K562 (cell line): ENCODE data around the gene ENDOU. TPM values are rescaled to one million over a fixed set of nuclear protein-coding genes. Genes with fewer than 3 reads are reported as not detected.

Experiments
- BCOR ChIP-seq: fragments of 450-650 bp; IDR thresholded peaks from 2 replicates; pipeline ENCODE4 v1.6.1; 2016
- CC2D1A ChIP-seq: fragments of 450-650 bp; IDR thresholded peaks from 2 replicates; pipeline ENCODE4 v1.6.1; 2017; ENCODE audit warnings: mild to moderate bottlenecking
- CEBPG ChIP-seq, 3 experiments: fragments of 200-800 bp in 1 of 3; sonication (Bioruptor generic) in 1 of 3; sonication (generic) in 1 of 3; formaldehyde crosslinking in 1 of 3; IDR thresholded peaks in 2 of 3; conservative IDR thresholded peaks in 1 of 3; 2 replicates each; pipeline versions ENCODE4 v1.6.1 to v1.8.0; 2016 to 2022; ENCODE audit warnings: missing compliant biosample characterization in 2 of 3, missing genetic modification characterization in 2 of 3, mild to moderate bottlenecking in 1 of 3, missing genetic modification reagents in 1 of 3
- COPS2 ChIP-seq: fragments of 450-650 bp; conservative IDR thresholded peaks from 2 replicates; pipeline ENCODE4 v1.6.1; 2016; ENCODE audit warnings: mild to moderate bottlenecking, moderate library complexity
- GATAD2A ChIP-seq: fragments of 450-650 bp; IDR thresholded peaks from 2 replicates; pipeline ENCODE4 v1.6.1; 2017
- HINFP ChIP-seq: fragments of 450-650 bp; conservative IDR thresholded peaks from 2 replicates; pipeline ENCODE4 v1.6.1; 2016; ENCODE audit warnings: missing genetic modification characterization, low read depth, mild to moderate bottlenecking, control low read depth, missing compliant biosample characterization
- HMGXB4 ChIP-seq: sonication (generic); formaldehyde crosslinking; IDR thresholded peaks from 2 replicates; pipeline ENCODE4 v1.8.1; 2023; ENCODE audit warnings: mild to moderate bottlenecking, missing genetic modification reagents
- PBX2 ChIP-seq, 2 experiments: IDR thresholded peaks in 1 of 2; conservative IDR thresholded peaks in 1 of 2; 2 replicates each; pipeline ENCODE4 v1.6.1; 2016; ENCODE audit warnings: low read depth in 2 of 2, mild to moderate bottlenecking in 1 of 2, missing compliant biosample characterization in 1 of 2, missing genetic modification characterization in 1 of 2, moderate library complexity in 1 of 2
- RBM14 ChIP-seq: fragments of 200-400 bp; formaldehyde crosslinking; IDR thresholded peaks from 2 replicates; pipeline ENCODE4 v1.6.1; 2018; ENCODE audit warnings: low read depth, mild to moderate bottlenecking, low read length, moderate library complexity, borderline replicate concordance; ENCODE audit not compliant: insufficient read depth
- RFX7 ChIP-seq: fragments of 250-450 bp; sonication (Bioruptor Pico); IDR thresholded peaks from 2 replicates; pipeline ENCODE4 v1.5.1; 2021; ENCODE audit warnings: mild to moderate bottlenecking
- SIRT6 ChIP-seq: IDR thresholded peaks from one replicate; pipeline ENCODE4 v1.6.1; 2012; ENCODE audit warnings: low read depth, mild to moderate bottlenecking, control low read depth, inconsistent platforms, low read length, moderate library complexity
- TCF15 ChIP-seq: fragments of 250-450 bp; sonication (Bioruptor Pico); IDR thresholded peaks from 2 replicates; pipeline ENCODE4 v1.8.0; 2022; ENCODE audit warnings: moderate library complexity, mild to moderate bottlenecking, inconsistent platforms
- ZBTB26 ChIP-seq: fragments of 450-650 bp; formaldehyde crosslinking; IDR thresholded peaks from 2 replicates; pipeline ENCODE4 v1.4.0; 2022; ENCODE audit warnings: missing genetic modification characterization
- ZC3H11A ChIP-seq: IDR thresholded peaks from 2 replicates; pipeline ENCODE4 v1.6.1; 2012; ENCODE audit warnings: low read depth, low read length, improper control_type of control experiment
- ZKSCAN1 ChIP-seq: fragments of 150-350 bp; IDR thresholded peaks from 2 replicates; pipeline ENCODE4 v1.6.1; 2016; ENCODE audit warnings: low read depth, low read length
- ZNF445 ChIP-seq: fragments of 250-450 bp; sonication (Bioruptor Pico); IDR thresholded peaks from 2 replicates; pipeline ENCODE4 v1.4.0; 2020; ENCODE audit warnings: low read depth, mild to moderate bottlenecking, moderate library complexity
- ZNF830 ChIP-seq: fragments of 250-450 bp; sonication (Bioruptor Pico); IDR thresholded peaks from 2 replicates; pipeline ENCODE4 v1.5.0; 2021; ENCODE audit warnings: mild to moderate bottlenecking
- polyA plus RNA-seq, 8 experiments: library from polyadenylated mRNA; depleted of rRNA in 4 of 8; stranded (reverse) in 5 of 8; unstranded in 3 of 8; fragments of >200 nt; fragmentation: Nextera tagmentation in 2 of 8; fragmentation: Illumina TruSeq in 1 of 8; extraction: Ambion mirVana in 2 of 8; extraction: Trizol in 1 of 8; gene quantifications; 2 replicates each; pipeline versions ENCODE4 v1.2.1 to v1.2.3, GENCODE V29; 2011 to 2014; ENCODE audit warnings: inconsistent platforms in 1 of 8, missing spikeins in 1 of 8
- total RNA-seq, 7 experiments: library from RNA; depleted of rRNA in 6 of 7; stranded (reverse); fragments of >200 nt in 6 of 7; fragmentation: Illumina TruSeq in 2 of 7; extraction: Trizol in 2 of 7; gene quantifications; 2 replicates each; pipeline versions ENCODE4 v1.2.1 to v1.2.3, GENCODE V29; 2011 to 2021; ENCODE audit warnings: low replicate concordance in 1 of 7

The ENDOU gene
- total and polyA plus RNA-seq, 9 of the 15 experiments (the other 6 are each of a cell fraction or from before 2014, with no cell fraction given), result 0.03 TPM; not detected in 8

- TF ChIP-seq ZBTB26 (CRISPR knock-in tag) (no peak), HMGXB4 (CRISPR knock-in tag) (peak; percentile 33; the same call in 1 of the 2 replicates), CEBPG (CRISPR knock-in tag; IDR thresholded peaks at IDR 0.05) (no peak), CEBPG (tag; conservative IDR thresholded peaks at IDR 0.05 in 1 of 2, IDR thresholded peaks at IDR 0.05 in 1 of 2) (no peak), ZNF830 (CRISPR knock-in tag) (no peak), CC2D1A (no peak), TCF15 (CRISPR knock-in tag) (no peak), PBX2 (CRISPR knock-in tag; IDR thresholded peaks at IDR 0.05; ENCODE audit: low read depth) (no peak), PBX2 (tag; conservative IDR thresholded peaks at IDR 0.05; ENCODE audit: low read depth) (no peak), GATAD2A (peak; percentile 94), ZNF445 (CRISPR knock-in tag) (no peak), ZKSCAN1 (0 out of 2 replicates have a peak, but pooled peaks have one; percentile 22), COPS2 (no peak), RFX7 (no peak), SIRT6 (no peak), BCOR (no peak), ZC3H11A (no peak), RBM14 (no peak; the same call in 1 of the 2 replicates), HINFP (no peak)
Measured at GRCh38 chr12:47705566-47706425, 19.5 kb downstream of the ENDOU start, which contains the start of gene RPAP3 (continued).
